ENCODE data around the gene TMEM140. TPM values are rescaled to one million over a fixed set of nuclear protein-coding genes. Genes with fewer than 3 reads are reported as not detected.

The TMEM140 gene
- total RNA-seq, 1 experiment from 2014 or later: 7.1 TPM

DNA sequence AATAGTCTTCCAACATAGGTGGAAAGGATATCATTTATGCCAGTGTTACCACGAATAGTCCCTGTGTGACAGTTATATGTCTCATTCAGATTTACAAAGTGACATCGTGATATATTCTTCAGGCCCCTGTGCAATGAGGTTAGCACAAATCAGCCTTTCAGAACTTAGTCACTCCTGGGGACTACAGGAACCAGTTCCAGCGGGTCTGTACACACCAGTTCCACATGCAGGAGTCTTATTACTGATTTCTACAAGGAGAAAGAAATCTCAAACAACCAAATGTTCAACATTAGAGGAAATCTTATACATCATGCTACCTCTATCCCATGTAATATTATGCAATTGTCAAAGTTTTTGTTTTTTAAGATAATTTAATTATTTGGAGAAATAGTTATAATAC, 67.8 kb downstream of the TMEM140 start:
- DNase-seq (ENCODE audit: low read depth): no peak

Other genes starting within 250 kb of the TMEM140 start
- gene AGBL3, start 161.6 kb upstream of the TMEM140 start, total RNA-seq (2014; rRNA removed; shearing (Covaris generic)): 0.98 and 3.5 TPM in 2 replicates
- gene CYREN, start 22.6 kb downstream of the TMEM140 start, total RNA-seq (2014; rRNA removed; shearing (Covaris generic)): 53.7 and 54.7 TPM in 2 replicates
- gene WDR91, start 63.5 kb downstream of the TMEM140 start, total RNA-seq (2014; rRNA removed; shearing (Covaris generic)): 8.4 and 8.9 TPM in 2 replicates
- gene STRA8, start 85.8 kb downstream of the TMEM140 start, total RNA-seq (2014; rRNA removed; shearing (Covaris generic)): not detected in 2 replicates

Measured in RPMI7951 (cell line).